ENCODE measurements around the gene PDP2.

- TF ChIP-seq POLR2A (IDR thresholded peaks at IDR 0.05), result no peak
- no peak for TF ChIP-seq CTCF (IDR thresholded peaks at IDR 0.05)
Observed at GRCh38 chr16:66849549-66849948, 30.8 kb upstream of the PDP2 start.
